Upper lobe of left lung (tissue), 4 donors: ENCODE results near the gene ZNF107.

Source experiments
- EP300 ChIP-seq, 4 donors: sonication (generic); formaldehyde crosslinking; IDR thresholded peaks; one replicate each; pipeline ENCODE4 v1.5.1; 2017; ENCODE audit warnings: antibody characterized with exemption in 4 of 4, control low read depth in 2 of 4
- POLR2A ChIP-seq, 4 donors: fragments of 450-650 bp; IDR thresholded peaks; one replicate each; pipeline ENCODE4 v1.5.1; 2016 to 2017; ENCODE audit warnings: antibody characterized with exemption in 4 of 4, mild to moderate bottlenecking in 2 of 4
- POLR2AphosphoS5 ChIP-seq, 2 donors: sonication (generic); formaldehyde crosslinking; IDR thresholded peaks; one replicate each; pipeline ENCODE4 v1.5.1; 2017; ENCODE audit warnings: antibody characterized with exemption in 2 of 2
- TF ChIP-seq, protein P1 (sequence below), 6 experiments: fragments of 450-650 bp in 4 of 6; fragments of 200-600 bp in 2 of 6; sonication (generic) in 2 of 6; IDR thresholded peaks; one replicate each; pipeline ENCODE4 v1.5.1; 2016 to 2019; ENCODE audit warnings: antibody characterized with exemption in 6 of 6

- no peak for TF ChIP-seq POLR2AphosphoS5 (IDR thresholded peaks at IDR 0.05)
- TF ChIP-seq, protein P1, sequence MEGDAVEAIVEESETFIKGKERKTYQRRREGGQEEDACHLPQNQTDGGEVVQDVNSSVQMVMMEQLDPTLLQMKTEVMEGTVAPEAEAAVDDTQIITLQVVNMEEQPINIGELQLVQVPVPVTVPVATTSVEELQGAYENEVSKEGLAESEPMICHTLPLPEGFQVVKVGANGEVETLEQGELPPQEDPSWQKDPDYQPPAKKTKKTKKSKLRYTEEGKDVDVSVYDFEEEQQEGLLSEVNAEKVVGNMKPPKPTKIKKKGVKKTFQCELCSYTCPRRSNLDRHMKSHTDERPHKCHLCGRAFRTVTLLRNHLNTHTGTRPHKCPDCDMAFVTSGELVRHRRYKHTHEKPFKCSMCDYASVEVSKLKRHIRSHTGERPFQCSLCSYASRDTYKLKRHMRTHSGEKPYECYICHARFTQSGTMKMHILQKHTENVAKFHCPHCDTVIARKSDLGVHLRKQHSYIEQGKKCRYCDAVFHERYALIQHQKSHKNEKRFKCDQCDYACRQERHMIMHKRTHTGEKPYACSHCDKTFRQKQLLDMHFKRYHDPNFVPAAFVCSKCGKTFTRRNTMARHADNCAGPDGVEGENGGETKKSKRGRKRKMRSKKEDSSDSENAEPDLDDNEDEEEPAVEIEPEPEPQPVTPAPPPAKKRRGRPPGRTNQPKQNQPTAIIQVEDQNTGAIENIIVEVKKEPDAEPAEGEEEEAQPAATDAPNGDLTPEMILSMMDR (IDR thresholded peaks at IDR 0.05): no peak
- no peak for TF ChIP-seq POLR2A (IDR thresholded peaks at IDR 0.05)
- TF ChIP-seq EP300 (IDR thresholded peaks at IDR 0.05): no peak
These were observed 70.6 kb downstream of the ZNF107 start for GRCh38 chr7:64736575-64736974.
